HCT116 (cell line): ENCODE measurements around the gene THADA. TPM values are rescaled to one million over a fixed set of nuclear protein-coding genes. Genes with fewer than 3 reads are reported as not detected.

Experiments used
- ATAC-seq: fragments of 200-7000 bp; cut with Tn5 transposase; 2 replicates; pipeline ENCODE4 v1.9.1; 2020; ENCODE audit warnings: mild to moderate bottlenecking, moderate library complexity
- BruUV-seq: library from RNA; stranded (reverse); fragments of 400-500 nt; replicated peaks from 2 replicates; lab custom pipeline; 2021; lab: Mats Ljungman, UMichigan
- CTCF ChIA-PET: fragments of 300-600 bp; sonication (Branson Sonifier 250); formaldehyde crosslinking; loops from one replicate; lab custom pipeline; 2021; ENCODE audit warnings: antibody characterized with exemption; lab: Charles Lee
- POLR2A ChIA-PET: fragments of 300-600, 350-600 bp; sonication (Branson Sonifier 250); formaldehyde crosslinking; loops from one replicate; lab custom pipeline; 2021; ENCODE audit warnings: antibody characterized with exemption; lab: Charles Lee
- RAD21 ChIA-PET, 2 experiments: fragments of 300-600 bp; sonication (Branson Sonifier 250); formaldehyde crosslinking; loops; one replicate each; lab custom pipeline; 2023; ENCODE audit warnings: low total read pairs in 2 of 2; ENCODE audit not compliant: uncharacterized antibody in 2 of 2, unreplicated experiment in 2 of 2, low non-redundant PET in 1 of 2; lab: Charles Lee
- DNase-seq: peaks from one replicate; pipeline ENCODE4 v3.0.0-alpha.2; 2010; ENCODE audit warnings: low read depth, low spot score
- H2AFZ ChIP-seq: fragments of 200-600 bp; shearing (Covaris generic), sonication (generic); 2 replicates; pipeline ENCODE4 v1.6.1; 2017; ENCODE audit warnings: low read depth, mixed run types, mixed read lengths, antibody characterized with exemption, low read length; ENCODE audit not compliant: poor library complexity, severe bottlenecking
- H3K27ac ChIP-seq: 2 replicates; pipeline ENCODE4 v1.5.1; 2012; ENCODE audit warnings: low read depth, low read length
- H3K27me3 ChIP-seq: fragments of 200-600 bp; sonication (generic); 2 replicates; pipeline ENCODE4 v1.6.1; 2016; ENCODE audit warnings: mixed run types, low read length, mixed read lengths; ENCODE audit not compliant: insufficient read depth
- H3K36me3 ChIP-seq, 2 experiments: fragments of 200-500 bp in 1 of 2; fragments of 200-600 bp in 1 of 2; sonication (Bioruptor generic) in 1 of 2; sonication (generic) in 1 of 2; 2 replicates each; pipeline versions ENCODE4 v1.5.1 to v1.6.1; 2014 to 2016; ENCODE audit warnings: low read length in 2 of 2, inconsistent platforms in 1 of 2, mixed read lengths in 1 of 2, mixed run types in 1 of 2; ENCODE audit not compliant: insufficient read depth in 2 of 2, control insufficient read depth in 1 of 2
- H3K4me1 ChIP-seq, 2 experiments: fragments of 200-600 bp in 1 of 2; sonication (generic) in 1 of 2; 2 replicates each; pipeline versions ENCODE4 v1.5.1 to v1.6.1; 2012 to 2017; ENCODE audit warnings: low read length in 2 of 2, inconsistent platforms in 1 of 2, mild to moderate bottlenecking in 1 of 2, mixed read lengths in 1 of 2, mixed run types in 1 of 2, moderate library complexity in 1 of 2; ENCODE audit not compliant: insufficient read depth in 2 of 2, control insufficient read depth in 1 of 2
- H3K4me2 ChIP-seq: fragments of 200-600 bp; sonication (generic); 2 replicates; pipeline ENCODE4 v1.6.1; 2017; ENCODE audit warnings: mixed run types, low read length, mixed read lengths
- H3K4me3 ChIP-seq, 2 experiments: fragments of 200-600 bp in 1 of 2; sonication (generic) in 1 of 2; replicated peaks in 1 of 2; 2 replicates each; pipeline ENCODE4 v1.5.1; 2011 to 2016; ENCODE audit warnings: low read length in 2 of 2, control low read depth in 1 of 2, low read depth in 1 of 2, mild to moderate bottlenecking in 1 of 2, mixed read lengths in 1 of 2, mixed run types in 1 of 2
- H3K79me2 ChIP-seq: fragments of 200-600 bp; sonication (generic); 2 replicates; pipeline ENCODE4 v1.6.1; 2017; ENCODE audit warnings: mild to moderate bottlenecking, mixed run types, low read length, moderate library complexity, mixed read lengths; ENCODE audit not compliant: insufficient read depth
- H3K9ac ChIP-seq: fragments of 200-600 bp; sonication (generic); 2 replicates; pipeline ENCODE4 v1.6.1; 2016; ENCODE audit warnings: low read length, mixed read lengths
- H3K9me2 ChIP-seq: fragments of 200-600 bp; sonication (generic), shearing (Covaris generic); 2 replicates; pipeline ENCODE4 v1.6.1; 2017; ENCODE audit warnings: mixed run types, mild to moderate bottlenecking, moderate library complexity; ENCODE audit not compliant: insufficient read depth
- H3K9me3 ChIP-seq, 2 experiments: fragments of 200-500 bp in 1 of 2; fragments of 200-600 bp in 1 of 2; sonication (Bioruptor generic) in 1 of 2; sonication (generic) in 1 of 2; 2 replicates each; pipeline ENCODE4 v1.6.1; 2014 to 2017; ENCODE audit warnings: low read length in 2 of 2, mixed read lengths in 2 of 2, inconsistent platforms in 1 of 2, low read depth in 1 of 2, mild to moderate bottlenecking in 1 of 2, mixed run types in 1 of 2, moderate library complexity in 1 of 2; ENCODE audit not compliant: control insufficient read depth in 1 of 2, insufficient read depth in 1 of 2
- H4K20me1 ChIP-seq: fragments of 200-600 bp; sonication (generic), shearing (Covaris generic); 2 replicates; pipeline ENCODE4 v1.6.1; 2017; ENCODE audit warnings: mixed run types, mild to moderate bottlenecking, moderate library complexity; ENCODE audit not compliant: insufficient read depth
- CBX3 ChIP-seq: IDR thresholded peaks from 2 replicates; pipeline ENCODE4 v1.6.1; 2012; ENCODE audit warnings: low read depth
- EGR1 ChIP-seq: IDR thresholded peaks from 2 replicates; pipeline ENCODE4 v1.6.1; 2012; ENCODE audit warnings: low read depth
- ELF1 ChIP-seq: IDR thresholded peaks from 2 replicates; pipeline ENCODE4 v1.6.1; 2012; ENCODE audit warnings: low read depth, borderline replicate concordance
- EZH2 ChIP-seq: fragments of 200-600 bp; sonication (generic); IDR thresholded peaks from 2 replicates; pipeline ENCODE4 v1.6.1; 2017; ENCODE audit warnings: antibody characterized with exemption, mixed run types
- EZH2phosphoT487 ChIP-seq: fragments of 200-600 bp; IDR thresholded peaks from 2 replicates; pipeline ENCODE4 v1.6.1; 2018; ENCODE audit warnings: antibody characterized with exemption, borderline replicate concordance
- FOSL1 ChIP-seq: IDR thresholded peaks from 2 replicates; pipeline ENCODE4 v1.6.1; 2012; ENCODE audit warnings: low read depth
- MAX ChIP-seq: IDR thresholded peaks from 2 replicates; pipeline ENCODE4 v1.6.1; 2012
- POLR2A ChIP-seq: IDR thresholded peaks from 2 replicates; pipeline ENCODE4 v1.7.0; 2011; ENCODE audit warnings: borderline replicate concordance; ENCODE audit not compliant: insufficient read depth, insufficient read length; ENCODE audit errors: extremely low read depth
- POLR2AphosphoS5 ChIP-seq: IDR thresholded peaks from 2 replicates; pipeline ENCODE4 v1.6.1; 2011; ENCODE audit warnings: mild to moderate bottlenecking, low read depth, low read length, moderate library complexity
- RAD21 ChIP-seq: IDR thresholded peaks from 2 replicates; pipeline ENCODE4 v1.6.1; 2012; ENCODE audit warnings: low read depth, mild to moderate bottlenecking
- SP1 ChIP-seq: IDR thresholded peaks from 2 replicates; pipeline ENCODE4 v1.6.1; 2012; ENCODE audit warnings: low read depth
- SRF ChIP-seq: IDR thresholded peaks from 2 replicates; pipeline ENCODE4 v1.6.1; 2012; ENCODE audit warnings: low read depth
- TCF7L2 ChIP-seq: IDR thresholded peaks from 2 replicates; pipeline ENCODE4 v1.7.0; 2011; ENCODE audit warnings: borderline replicate concordance, inconsistent platforms; ENCODE audit not compliant: insufficient read depth, insufficient read length; ENCODE audit errors: extremely low read depth
- YY1 ChIP-seq: IDR thresholded peaks from 2 replicates; pipeline ENCODE4 v1.6.1; 2011; ENCODE audit warnings: low read length, low read depth, moderate library complexity, mild to moderate bottlenecking; ENCODE audit not compliant: insufficient replicate concordance; ENCODE audit errors: extremely low read depth
- ZFX ChIP-seq: fragments of 450-650 bp; IDR thresholded peaks from 2 replicates; pipeline ENCODE4 v1.6.1; 2017
- ZNF274 ChIP-seq: fragments of 200-500 bp; sonication (Bioruptor generic); IDR thresholded peaks from 2 replicates; pipeline ENCODE4 v1.6.1; 2014; ENCODE audit warnings: mild to moderate bottlenecking, low read depth, low read length, inconsistent platforms
- intact Hi-C: fragments of 100-400 bp; cut with micrococcal nuclease; formaldehyde crosslinking; loops from 2 replicates; pipeline ENCODE4 v1.10.0; 2022
- total RNA-seq: library from RNA; stranded (reverse); gene quantifications from one replicate; pipeline ENCODE4 v1.2.1, GENCODE V29; 2021; ENCODE audit not compliant: unreplicated experiment
- TF ChIP-seq, protein P1 (sequence below): IDR thresholded peaks from 2 replicates; pipeline ENCODE4 v1.6.1; 2012; ENCODE audit warnings: low read depth
- TF ChIP-seq, protein P2 (sequence below): IDR thresholded peaks from 2 replicates; pipeline ENCODE4 v1.6.1; 2011; ENCODE audit warnings: mild to moderate bottlenecking, low read length, moderate library complexity; ENCODE audit not compliant: insufficient replicate concordance; ENCODE audit errors: extremely low read depth

THADA gene
- total RNA-seq, 1 experiment from 2014 or later: 30.7 TPM

- no peaks in the 10 kb centered on the region for H3K79me2 ChIP-seq
- ChIA-PET POLR2A (no interaction called here), CTCF (no interaction called here), RAD21 (no interaction called here)
- H3K4me1 ChIP-seq: peaks cover 18 to 24% of the 10 kb centered on the region in 2 experiments
- H3K27me3 ChIP-seq: no peaks in the 10 kb centered on the region
- no TSS peak for BruUV-seq
- H3K9me2 ChIP-seq: no peaks in the 10 kb centered on the region
- no peak overlapping the region for H3K4me3 ChIP-seq
- no peak overlapping the region for H3K9ac ChIP-seq
- TF ChIP-seq RAD21: no peak
- TF ChIP-seq, protein P1, sequence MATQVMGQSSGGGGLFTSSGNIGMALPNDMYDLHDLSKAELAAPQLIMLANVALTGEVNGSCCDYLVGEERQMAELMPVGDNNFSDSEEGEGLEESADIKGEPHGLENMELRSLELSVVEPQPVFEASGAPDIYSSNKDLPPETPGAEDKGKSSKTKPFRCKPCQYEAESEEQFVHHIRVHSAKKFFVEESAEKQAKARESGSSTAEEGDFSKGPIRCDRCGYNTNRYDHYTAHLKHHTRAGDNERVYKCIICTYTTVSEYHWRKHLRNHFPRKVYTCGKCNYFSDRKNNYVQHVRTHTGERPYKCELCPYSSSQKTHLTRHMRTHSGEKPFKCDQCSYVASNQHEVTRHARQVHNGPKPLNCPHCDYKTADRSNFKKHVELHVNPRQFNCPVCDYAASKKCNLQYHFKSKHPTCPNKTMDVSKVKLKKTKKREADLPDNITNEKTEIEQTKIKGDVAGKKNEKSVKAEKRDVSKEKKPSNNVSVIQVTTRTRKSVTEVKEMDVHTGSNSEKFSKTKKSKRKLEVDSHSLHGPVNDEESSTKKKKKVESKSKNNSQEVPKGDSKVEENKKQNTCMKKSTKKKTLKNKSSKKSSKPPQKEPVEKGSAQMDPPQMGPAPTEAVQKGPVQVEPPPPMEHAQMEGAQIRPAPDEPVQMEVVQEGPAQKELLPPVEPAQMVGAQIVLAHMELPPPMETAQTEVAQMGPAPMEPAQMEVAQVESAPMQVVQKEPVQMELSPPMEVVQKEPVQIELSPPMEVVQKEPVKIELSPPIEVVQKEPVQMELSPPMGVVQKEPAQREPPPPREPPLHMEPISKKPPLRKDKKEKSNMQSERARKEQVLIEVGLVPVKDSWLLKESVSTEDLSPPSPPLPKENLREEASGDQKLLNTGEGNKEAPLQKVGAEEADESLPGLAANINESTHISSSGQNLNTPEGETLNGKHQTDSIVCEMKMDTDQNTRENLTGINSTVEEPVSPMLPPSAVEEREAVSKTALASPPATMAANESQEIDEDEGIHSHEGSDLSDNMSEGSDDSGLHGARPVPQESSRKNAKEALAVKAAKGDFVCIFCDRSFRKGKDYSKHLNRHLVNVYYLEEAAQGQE: no peak
- no peak for TF ChIP-seq EGR1
- TF ChIP-seq MAX: no peak
- no peak for TF ChIP-seq EZH2
- no peak for TF ChIP-seq YY1
- TF ChIP-seq ZNF274: no peak
- TF ChIP-seq ELF1: no peak
- no peak for TF ChIP-seq POLR2AphosphoS5
- TF ChIP-seq CBX3: no peak
- TF ChIP-seq ZFX: no peak
- TF ChIP-seq POLR2A: no peak
- TF ChIP-seq EZH2phosphoT487: no peak
- TF ChIP-seq SP1: no peak
- no peak for TF ChIP-seq SRF
- TF ChIP-seq, protein P2, sequence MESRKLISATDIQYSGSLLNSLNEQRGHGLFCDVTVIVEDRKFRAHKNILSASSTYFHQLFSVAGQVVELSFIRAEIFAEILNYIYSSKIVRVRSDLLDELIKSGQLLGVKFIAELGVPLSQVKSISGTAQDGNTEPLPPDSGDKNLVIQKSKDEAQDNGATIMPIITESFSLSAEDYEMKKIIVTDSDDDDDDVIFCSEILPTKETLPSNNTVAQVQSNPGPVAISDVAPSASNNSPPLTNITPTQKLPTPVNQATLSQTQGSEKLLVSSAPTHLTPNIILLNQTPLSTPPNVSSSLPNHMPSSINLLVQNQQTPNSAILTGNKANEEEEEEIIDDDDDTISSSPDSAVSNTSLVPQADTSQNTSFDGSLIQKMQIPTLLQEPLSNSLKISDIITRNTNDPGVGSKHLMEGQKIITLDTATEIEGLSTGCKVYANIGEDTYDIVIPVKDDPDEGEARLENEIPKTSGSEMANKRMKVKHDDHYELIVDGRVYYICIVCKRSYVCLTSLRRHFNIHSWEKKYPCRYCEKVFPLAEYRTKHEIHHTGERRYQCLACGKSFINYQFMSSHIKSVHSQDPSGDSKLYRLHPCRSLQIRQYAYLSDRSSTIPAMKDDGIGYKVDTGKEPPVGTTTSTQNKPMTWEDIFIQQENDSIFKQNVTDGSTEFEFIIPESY: no peak
- no peak for TF ChIP-seq TCF7L2
- no peak for TF ChIP-seq FOSL1
- no peak overlapping the region for H2AFZ ChIP-seq
- DNase-seq (no peak), ATAC-seq (no peak)
- intact Hi-C loops: no loop called here
- H3K36me3 ChIP-seq: no peaks in the 10 kb centered on the region
- H3K27ac ChIP-seq: no peak overlapping the region
- no peaks in the 10 kb centered on the region for H4K20me1 ChIP-seq
- no peaks in the 10 kb centered on the region for H3K9me3 ChIP-seq
- H3K4me2 ChIP-seq: no peak overlapping the region
Measured at GRCh38 chr2:43397411-43397810, 198.4 kb downstream of the THADA start.
